Lower leg skin (tissue), 3 donors: Measurements from ENCODE around the gene C18orf63.

Source experiments
- CTCF ChIP-seq, 3 donors: fragments of 450-650 bp; IDR thresholded peaks; one replicate each; pipeline ENCODE4 v1.5.1; 2016; ENCODE audit warnings: antibody characterized with exemption in 3 of 3, mild to moderate bottlenecking in 3 of 3, moderate library complexity in 2 of 3
- POLR2A ChIP-seq, 2 donors: fragments of 450-650 bp; IDR thresholded peaks; one replicate each; pipeline ENCODE4 v1.6.1; 2016 to 2017; ENCODE audit warnings: antibody characterized with exemption in 2 of 2, mild to moderate bottlenecking in 1 of 2, moderate library complexity in 1 of 2

GRCh38 chr18:74377776-74378175 lies 62.1 kb downstream of the C18orf63 start:
- TF ChIP-seq CTCF (IDR thresholded peaks at IDR 0.05) (no peak), POLR2A (IDR thresholded peaks at IDR 0.05) (no peak)
